GM15510 (cell line): ENCODE results near the gene RGS6.

Experiments used
- POLR2A ChIP-seq: IDR thresholded peaks from 3 replicates; pipeline ENCODE4 v1.6.1; 2011; ENCODE audit warnings: borderline replicate concordance; ENCODE audit not compliant: insufficient read length; ENCODE audit errors: extremely low read depth

RGS6 gene

DNA sequence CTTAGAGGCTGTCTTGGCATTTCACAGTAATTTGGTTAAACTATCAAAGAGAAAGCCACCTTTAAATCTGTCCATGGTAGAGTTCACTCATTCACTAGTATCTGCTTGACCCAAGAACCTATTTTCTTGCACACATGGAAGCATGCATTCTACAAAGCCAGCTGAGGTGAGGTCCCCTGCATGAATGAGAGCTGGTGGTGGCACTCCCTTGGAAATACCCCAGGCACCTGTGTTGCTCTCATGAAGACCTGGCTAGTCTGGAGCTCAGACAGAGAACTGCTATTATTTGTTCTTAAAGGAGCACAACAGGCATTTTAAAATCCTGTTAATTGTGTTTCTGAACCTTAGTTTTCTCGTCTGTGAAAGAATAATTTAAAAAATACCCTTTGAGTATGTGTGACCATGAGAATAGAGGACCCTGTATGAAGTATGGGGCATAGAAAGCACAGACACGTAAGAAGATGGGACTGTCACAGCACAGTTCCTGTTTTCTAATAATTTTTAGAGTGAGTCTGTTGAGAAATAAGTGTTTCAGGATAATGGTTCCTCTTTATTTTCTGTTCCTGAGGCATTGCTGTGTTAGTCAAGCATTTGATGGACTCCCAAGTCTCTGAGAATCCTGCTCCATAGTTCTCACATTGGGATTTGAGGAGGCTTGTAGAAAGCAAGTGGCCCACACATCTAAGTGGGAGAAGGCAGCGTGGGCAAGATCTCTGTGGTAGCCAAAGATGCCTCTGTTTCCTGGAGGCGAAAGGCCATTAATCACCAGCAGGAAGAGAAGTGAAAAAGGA lies 10.9 kb downstream of the RGS6 start:
- TF ChIP-seq POLR2A: no peak

DNA sequence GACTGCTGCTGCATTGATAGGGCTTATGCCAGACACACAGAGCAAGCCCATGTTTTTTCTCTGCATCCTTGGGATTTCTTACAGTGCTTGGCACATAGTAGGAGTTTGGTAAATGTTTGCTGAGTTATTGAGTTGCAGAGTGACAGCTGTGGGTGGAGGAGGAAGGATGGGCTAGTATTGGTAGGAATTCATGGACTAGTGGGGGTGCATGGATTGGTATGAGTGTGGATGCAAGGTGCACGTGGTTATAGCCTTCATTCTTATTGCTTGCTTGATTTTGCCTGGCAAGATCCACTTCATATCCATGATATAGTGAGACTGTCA lies 11.4 kb downstream of the RGS6 start:
- TF ChIP-seq POLR2A: no peak

DNA sequence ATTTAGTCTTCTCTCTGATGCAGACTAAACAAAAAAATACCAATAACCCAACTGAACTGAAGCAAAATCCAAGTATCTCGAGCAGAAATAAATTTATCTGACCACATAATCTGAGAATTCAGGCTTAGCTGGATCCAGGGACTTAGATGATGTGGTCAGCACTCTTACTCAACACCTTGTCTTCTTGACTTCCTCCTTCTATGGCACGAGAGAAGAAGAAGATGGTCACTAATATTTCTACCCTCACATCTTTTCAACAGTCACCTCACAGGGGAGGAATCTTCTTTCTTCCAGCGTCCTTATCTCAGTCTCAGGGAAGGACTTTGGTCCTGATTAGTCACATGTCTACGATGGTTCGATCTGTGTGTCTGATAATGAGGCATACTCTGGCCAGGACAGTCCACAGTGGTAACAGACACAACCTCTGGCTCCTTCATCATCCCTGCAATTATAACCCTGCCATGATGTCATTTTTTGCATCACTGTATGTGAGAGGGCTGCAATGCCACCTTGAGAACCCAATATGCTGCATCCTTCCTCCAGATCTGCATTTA lies 15.8 kb downstream of the RGS6 start:
- TF ChIP-seq POLR2A: no peak

DNA sequence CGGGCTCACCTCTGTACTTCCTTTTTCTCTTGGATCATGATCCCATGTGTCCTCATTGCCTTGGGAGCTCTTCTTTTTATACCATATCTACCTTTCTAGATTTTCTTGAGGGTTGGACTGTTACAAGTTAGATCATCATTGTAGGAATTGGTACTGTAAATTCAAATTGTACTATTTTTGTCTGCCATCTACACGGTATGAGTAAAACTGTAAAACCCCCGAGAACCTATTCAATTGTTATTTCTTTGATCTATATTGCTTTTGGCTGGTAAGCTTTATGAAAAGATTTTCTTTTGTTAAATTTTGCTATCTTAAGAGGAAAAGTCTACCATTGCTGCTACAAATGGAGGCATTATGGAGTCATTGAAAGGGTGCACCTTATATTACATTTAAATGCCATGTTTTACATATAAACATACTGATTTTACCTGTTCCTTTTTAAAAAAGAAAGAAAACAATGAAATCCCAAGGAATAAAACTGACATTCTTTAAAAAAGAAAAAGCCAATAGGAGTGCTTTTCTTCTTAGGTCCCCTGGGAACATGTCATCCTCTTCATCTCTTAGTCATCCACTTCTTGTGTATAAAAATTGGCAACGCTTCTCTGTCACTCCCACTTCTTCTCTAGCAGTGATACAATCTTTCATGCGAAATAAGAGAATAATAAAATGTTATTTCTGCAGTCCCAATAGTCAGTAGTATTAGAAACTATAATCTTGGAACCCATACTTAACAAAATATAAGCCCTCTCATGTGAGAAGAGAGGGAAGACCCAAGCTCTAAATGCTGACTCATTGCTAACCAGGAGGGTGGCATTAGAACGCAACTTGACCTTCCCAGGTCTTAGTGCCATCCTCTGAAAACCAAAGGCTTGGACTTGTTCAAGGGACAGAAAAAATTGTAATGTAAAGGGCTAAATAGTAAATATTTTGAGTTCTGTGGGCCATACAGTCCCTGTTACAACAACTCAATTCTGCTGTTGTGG lies 20.4 kb downstream of the RGS6 start:
- no peak for TF ChIP-seq POLR2A

DNA sequence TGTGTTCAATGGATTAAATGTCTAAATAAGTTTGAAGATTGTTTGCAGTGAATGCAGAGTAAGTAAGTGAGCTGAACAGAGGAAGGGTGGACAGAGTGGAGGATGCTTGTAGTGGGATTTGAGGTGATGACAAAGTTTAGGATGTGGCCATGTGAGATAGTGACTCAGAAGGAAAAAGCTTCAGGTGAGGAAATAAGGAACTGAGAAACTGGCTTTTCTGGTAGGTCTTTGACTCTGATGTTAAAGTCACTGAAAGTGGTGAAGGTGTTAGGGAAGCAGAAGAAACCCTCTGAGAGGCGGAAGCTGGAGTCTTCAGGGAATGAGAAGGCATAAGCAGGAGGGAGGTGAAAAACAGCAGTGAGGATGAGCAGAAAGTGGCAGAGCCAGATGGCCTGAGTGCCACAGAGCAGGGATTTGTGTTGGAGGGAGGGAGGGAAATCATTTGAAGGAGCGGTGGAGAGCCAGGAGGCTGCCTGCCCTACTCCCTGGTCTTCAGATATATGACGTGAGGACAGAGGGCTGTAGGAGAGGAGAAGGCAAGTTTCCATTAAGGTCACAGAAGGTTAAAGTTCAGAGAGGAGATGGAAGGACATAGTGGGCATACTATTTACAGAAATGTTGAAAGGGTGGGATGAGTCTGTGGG lies 24.8 kb downstream of the RGS6 start:
- no peak for TF ChIP-seq POLR2A

DNA sequence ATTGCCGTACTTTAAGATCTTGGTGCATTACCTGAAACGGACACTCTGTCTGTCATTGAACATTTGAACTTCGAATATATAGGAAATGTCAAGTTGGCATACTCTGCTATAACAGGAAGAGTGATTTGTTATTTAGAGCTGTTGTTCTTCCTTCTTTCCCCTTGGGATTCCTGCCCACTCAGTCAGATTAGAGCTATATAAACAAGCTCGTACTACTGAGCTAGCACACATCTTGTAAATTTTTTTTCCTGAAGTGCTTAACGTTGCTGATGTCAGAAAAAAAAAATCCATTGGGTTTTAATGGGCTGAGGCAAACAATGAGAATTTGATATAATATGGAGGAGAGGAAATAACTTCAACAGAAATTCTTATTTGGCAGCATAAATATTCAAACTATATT lies 26.8 kb downstream of the RGS6 start:
- no peak for TF ChIP-seq POLR2A

DNA sequence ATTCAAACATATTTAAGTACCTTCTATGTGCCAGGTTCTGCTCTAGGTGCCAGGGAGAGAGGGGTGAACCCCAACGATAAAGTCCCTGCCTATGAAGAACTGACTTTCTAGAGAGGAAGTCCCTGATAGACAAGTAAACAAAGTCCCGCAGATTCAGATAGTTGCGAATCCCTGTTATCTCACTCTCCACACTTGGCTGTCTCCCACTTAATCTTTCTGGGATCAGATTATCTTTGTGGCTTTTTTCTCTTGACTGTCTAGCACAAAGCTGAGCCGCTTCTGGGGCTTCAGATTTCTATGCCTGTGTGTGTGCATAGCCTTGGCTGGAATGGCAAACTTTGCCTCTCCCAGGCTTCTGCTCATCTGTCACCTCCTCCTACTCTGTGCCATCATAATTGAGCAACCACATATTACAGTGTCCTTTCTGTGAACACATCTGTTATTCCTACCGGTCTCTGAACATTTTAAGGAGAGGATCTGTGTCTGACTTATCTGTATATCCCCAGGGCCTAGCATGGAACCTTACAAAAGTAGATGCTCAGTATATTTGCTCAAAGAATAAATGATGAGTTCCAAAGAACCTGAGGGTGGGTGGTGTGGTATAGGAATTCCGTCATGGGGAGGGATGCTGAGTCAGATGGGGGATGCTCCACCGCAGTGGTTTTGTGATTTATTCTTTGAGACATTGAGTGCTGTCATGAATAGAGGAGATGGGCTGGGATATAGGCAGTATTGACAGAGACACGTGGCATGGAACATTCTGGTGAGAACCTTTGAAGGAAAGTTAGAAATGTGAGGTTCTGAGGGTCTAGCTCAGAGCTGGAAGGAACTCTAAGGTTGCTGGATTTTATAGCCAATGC lies 28.5 kb downstream of the RGS6 start:
- no peak for TF ChIP-seq POLR2A

DNA sequence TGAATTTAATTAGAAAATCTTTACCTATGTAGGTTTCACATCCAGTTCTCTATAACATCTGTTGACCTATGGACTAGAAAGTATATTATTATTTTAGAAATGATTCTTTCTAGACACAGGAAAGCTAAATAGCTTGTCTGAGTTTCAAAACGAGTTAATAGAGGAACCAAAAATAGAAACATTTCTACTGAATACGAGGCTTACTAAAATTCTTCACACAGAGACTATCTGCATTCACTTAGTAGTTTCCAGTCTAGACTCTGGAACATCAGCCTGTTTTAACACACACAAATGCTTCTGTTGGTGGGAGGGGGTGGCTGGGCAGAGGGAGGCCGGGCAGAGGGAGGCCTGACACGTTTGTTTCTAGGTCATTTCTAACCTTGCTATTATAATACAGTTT lies 29.7 kb downstream of the RGS6 start:
- no peak for TF ChIP-seq POLR2A

DNA sequence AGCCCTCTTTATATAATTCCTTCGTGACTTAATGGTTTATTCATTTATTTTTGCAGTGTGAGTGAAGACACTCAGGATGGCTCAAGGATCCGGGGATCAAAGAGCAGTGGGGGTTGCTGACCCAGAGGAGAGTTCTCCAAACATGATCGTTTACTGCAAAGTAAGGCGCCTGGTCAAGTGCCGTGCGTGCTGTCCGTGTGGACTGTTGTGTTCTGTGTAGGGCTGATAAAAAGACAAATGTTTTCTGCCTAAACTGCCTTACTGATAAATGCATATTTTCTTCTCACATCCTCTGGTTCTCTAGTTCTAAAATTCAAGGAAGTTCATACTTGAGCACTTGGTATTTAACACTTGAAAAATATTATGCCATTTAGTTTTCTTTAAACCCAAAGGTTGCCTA lies 32.5 kb downstream of the RGS6 start:
- TF ChIP-seq POLR2A: no peak

DNA sequence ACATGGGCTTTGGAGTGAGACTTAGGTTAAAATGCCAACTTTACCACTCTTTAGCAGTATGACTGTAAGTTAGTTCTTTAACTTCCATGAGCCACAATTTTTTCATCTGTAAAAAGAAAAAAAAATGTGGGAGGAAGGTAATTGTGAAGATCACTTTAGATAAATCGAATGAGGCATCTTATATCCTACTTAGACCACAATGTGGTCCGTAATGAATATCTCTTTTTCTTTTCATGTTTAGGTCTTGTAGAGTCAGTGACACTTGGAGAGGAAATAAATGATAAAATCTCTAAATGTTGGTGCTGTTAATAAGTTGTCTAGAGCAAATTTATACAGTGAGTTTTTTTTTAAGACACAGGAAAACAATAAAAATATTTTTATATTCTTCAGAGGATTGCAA lies 34.3 kb downstream of the RGS6 start:
- TF ChIP-seq POLR2A: no peak

DNA sequence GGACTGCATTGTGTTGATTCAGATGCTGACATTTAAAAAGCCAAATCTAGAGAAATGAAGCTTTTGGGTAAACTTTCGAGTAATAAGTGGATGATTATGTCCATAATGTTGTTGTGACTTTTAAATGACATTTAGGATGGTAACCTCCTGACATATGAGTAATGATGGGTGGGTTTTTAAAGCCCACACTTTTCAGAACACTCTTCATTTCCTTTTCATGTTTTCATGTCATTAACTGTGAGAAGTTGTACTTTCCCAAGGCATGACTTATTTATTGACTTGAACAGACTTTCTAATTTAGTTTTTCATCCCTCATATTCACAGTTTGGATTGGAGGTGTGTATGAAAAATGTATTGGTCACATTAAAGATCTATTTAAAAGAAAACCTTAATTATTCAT lies 35.5 kb downstream of the RGS6 start:
- no peak for TF ChIP-seq POLR2A

DNA sequence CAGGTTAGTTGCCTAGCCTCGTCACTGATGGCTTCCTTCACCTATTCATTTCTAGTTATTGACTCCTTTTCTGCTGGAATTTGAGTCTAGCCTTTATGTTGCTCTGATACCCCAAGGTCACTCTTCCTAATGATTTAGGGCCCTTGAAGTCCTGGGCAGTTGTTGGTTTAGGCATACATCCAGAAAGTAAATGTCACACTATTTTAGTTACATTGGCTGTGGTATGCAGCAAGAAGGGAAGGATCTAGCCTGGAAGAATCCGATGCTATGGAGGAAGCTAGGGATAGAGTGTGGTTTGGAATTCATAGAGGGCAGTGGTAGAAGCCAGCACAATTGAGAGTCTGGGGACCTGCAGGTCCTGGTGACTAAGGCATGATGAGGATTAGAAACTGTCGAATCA lies 38.0 kb downstream of the RGS6 start:
- TF ChIP-seq POLR2A: no peak

DNA sequence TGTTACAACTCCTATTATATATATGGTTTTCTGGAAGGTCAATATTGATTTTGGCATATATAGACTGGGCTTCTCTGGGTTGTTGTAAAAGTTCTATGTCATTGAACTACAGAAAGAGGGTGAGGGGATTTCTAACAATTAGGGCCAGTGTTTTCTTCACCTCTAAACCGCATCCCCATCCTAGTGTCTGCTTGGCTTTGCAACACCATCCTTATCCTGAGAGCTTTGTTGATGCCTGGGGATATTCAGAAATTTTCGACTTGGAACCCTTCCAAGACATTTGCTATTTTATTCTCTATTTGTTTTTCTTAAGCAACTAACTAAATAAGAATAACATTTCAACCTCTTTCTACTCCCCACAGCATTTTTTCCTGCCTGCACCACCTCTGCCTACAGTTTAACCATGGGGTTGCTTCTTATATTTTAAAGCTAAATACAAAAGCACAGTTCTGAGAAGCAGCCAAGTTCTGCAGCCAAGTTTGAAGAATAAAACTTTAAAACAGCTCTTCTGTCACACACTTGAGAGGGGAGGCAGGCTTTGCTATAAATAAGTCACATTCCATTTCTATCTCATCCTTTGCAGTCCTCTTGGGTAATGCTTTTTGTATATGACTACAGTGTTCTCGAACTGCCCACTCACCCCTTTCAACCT lies 53.4 kb downstream of the RGS6 start:
- no peak for TF ChIP-seq POLR2A

DNA sequence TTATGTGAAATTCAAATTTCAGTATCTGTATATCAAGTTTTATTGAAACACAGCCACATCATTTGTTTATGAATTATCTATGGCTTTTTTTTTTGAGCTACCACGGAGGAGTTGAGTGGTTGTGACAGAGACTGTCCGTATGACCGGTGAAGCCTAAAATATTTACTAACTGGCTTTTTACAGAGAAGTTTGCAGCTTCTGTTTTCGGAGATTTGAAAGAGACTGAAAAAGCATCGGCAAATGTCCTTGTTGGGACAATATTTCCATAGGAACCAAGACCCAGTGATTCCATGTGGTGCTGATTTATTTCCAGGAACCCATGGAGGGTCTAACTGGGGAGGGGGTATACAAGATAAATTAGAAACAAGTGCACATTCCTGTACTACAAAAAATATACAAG lies 56.2 kb downstream of the RGS6 start:
- no peak for TF ChIP-seq POLR2A
